ENCODE results near the gene PARD6B. TPM values are rescaled to one million over a fixed set of nuclear protein-coding genes. Genes with fewer than 3 reads are reported as not detected.

The PARD6B gene
- total RNA-seq, 3 donors from 2014 or later: 1.4 to 30.6 (median 13.4) TPM

GRCh38 chr20:50746138-50746940 is 15.0 kb downstream of the PARD6B start:
- peaks cover 0 to 11% of the 10 kb centered on the region in 2 donors for H3K4me1 ChIP-seq
- H3K27ac ChIP-seq: peak overlapping the region; percentile 70 to 86
- peak in 1 of 3 donors; percentile 4 for TF ChIP-seq CTCF (IDR thresholded peaks at IDR 0.05)
- TF ChIP-seq POLR2AphosphoS5 (IDR thresholded peaks at IDR 0.05): no peak
- H3K27me3 ChIP-seq: no peaks in the 10 kb centered on the region
- peak in 1 of 2 donors; percentile 17 for DNase-seq (ENCODE audit: low spot score in 2 of 2)
- intact Hi-C loops (cut with DNase I; ENCODE audit: low total_unique reads): no loop called here
- no peaks in the 10 kb centered on the region for H3K36me3 ChIP-seq
- H3K4me3 ChIP-seq: no peak overlapping the region
- no peaks in the 10 kb centered on the region for H3K9me3 ChIP-seq

- Histone ChIP-seq H3K36me3 (no peaks in the 10 kb centered on the region), H3K9me3 (no peaks in the 10 kb centered on the region), H3K4me1 (peaks cover 0 to 11% of the 10 kb centered on the region in 2 donors), H3K27ac (peak overlapping the region; percentile 48 to 86), H3K27me3 (no peaks in the 10 kb centered on the region), H3K4me3 (no peak overlapping the region)
- TF ChIP-seq POLR2A (IDR thresholded peaks at IDR 0.05) (no peak), POLR2AphosphoS5 (IDR thresholded peaks at IDR 0.05) (no peak), CTCF (IDR thresholded peaks at IDR 0.05) (no peak)
- intact Hi-C loops (cut with DNase I; ENCODE audit: low total_unique reads): no loop called here
- no peak for DNase-seq (ENCODE audit: low spot score in 2 of 2)
Measured at GRCh38 chr20:50747275-50747674, 15.9 kb downstream of the PARD6B start.

GRCh38 chr20:50750145-50750671 is 18.8 kb downstream of the PARD6B start:
- peak in 1 of 2 donors; percentile 8 for DNase-seq (ENCODE audit: low spot score in 2 of 2)
- no peak for TF ChIP-seq POLR2AphosphoS5 (IDR thresholded peaks at IDR 0.05)
- TF ChIP-seq POLR2A (IDR thresholded peaks at IDR 0.05): no peak
- no peak for TF ChIP-seq CTCF (IDR thresholded peaks at IDR 0.05)
- intact Hi-C loops (cut with DNase I; ENCODE audit: low total_unique reads): no loop called here
- Histone ChIP-seq H3K27ac (no peak overlapping the region), H3K27me3 (no peaks in the 10 kb centered on the region), H3K9me3 (no peaks in the 10 kb centered on the region), H3K4me3 (no peak overlapping the region), H3K4me1 (peaks cover 0 to 5% of the 10 kb centered on the region in 2 donors), H3K36me3 (no peaks in the 10 kb centered on the region)

- H3K36me3 ChIP-seq: no peaks in the 10 kb centered on the region
- H3K4me3 ChIP-seq: no peak overlapping the region
- no peaks in the 10 kb centered on the region for H3K27me3 ChIP-seq
- no peaks in the 10 kb centered on the region for H3K9me3 ChIP-seq
- intact Hi-C loops (cut with DNase I; ENCODE audit: low total_unique reads): no loop called here
- H3K4me1 ChIP-seq: no peaks in the 10 kb centered on the region
- no peak for TF ChIP-seq CTCF (IDR thresholded peaks at IDR 0.05)
- TF ChIP-seq POLR2A (IDR thresholded peaks at IDR 0.05): no peak
- no peak for TF ChIP-seq POLR2AphosphoS5 (IDR thresholded peaks at IDR 0.05)
- DNase-seq (ENCODE audit: low spot score in 2 of 2): no peak
- no peak overlapping the region for H3K27ac ChIP-seq
Measured at GRCh38 chr20:50753152-50753551, 21.8 kb downstream of the PARD6B start.

- no peaks in the 10 kb centered on the region for H3K36me3 ChIP-seq
- intact Hi-C loops (cut with DNase I; ENCODE audit: low total_unique reads): no loop called here
- H3K27ac ChIP-seq: no peak overlapping the region
- no peak for DNase-seq (ENCODE audit: low spot score in 2 of 2)
- no peaks in the 10 kb centered on the region for H3K27me3 ChIP-seq
- H3K4me1 ChIP-seq: no peaks in the 10 kb centered on the region
- TF ChIP-seq POLR2AphosphoS5 (IDR thresholded peaks at IDR 0.05) (no peak), CTCF (IDR thresholded peaks at IDR 0.05) (no peak), POLR2A (IDR thresholded peaks at IDR 0.05) (no peak)
- no peaks in the 10 kb centered on the region for H3K9me3 ChIP-seq
- H3K4me3 ChIP-seq: no peak overlapping the region
Measured at GRCh38 chr20:50754420-50754819, 23.0 kb downstream of the PARD6B start.

Measured in breast epithelium (tissue), 4 donors.